Activated CD4-positive, CD25-positive, alpha-beta regulatory T cell treated with anti-CD3 and anti-CD28 coated beads, Interleukin-2, amount 50 U/mL, for 16 hours (primary cell): ENCODE data around the gene ZNF845.
"Not testable (repeated sequence)": the region's sequence is repeated elsewhere in the genome, so short reads cannot be mapped to it uniquely, and the experiment has no call there.

Experiments
- DNase-seq: peaks from one replicate; pipeline ENCODE4 v3.0.0-alpha.2; 2020; ENCODE audit warnings: low read depth, low spot score

ZNF845 gene

DNA sequence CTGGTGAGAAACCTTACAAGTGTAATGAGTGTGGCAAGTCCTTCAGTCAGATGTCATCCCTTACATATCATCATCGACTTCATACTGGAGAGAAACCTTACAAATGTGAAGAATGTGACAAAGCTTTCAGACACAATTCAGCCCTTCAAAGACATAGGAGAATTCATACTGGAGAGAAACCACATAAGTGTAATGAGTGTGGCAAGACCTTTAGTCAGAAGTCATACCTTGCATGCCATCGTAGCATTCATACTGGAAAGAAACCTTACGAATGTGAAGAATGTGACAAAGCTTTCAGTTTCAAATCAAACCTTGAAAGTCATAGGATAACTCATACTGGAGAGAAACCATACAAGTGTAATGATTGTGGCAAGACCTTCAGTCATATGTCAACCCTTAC lies 47.8 kb downstream of the ZNF845 start:
- no peak for DNase-seq

DNA sequence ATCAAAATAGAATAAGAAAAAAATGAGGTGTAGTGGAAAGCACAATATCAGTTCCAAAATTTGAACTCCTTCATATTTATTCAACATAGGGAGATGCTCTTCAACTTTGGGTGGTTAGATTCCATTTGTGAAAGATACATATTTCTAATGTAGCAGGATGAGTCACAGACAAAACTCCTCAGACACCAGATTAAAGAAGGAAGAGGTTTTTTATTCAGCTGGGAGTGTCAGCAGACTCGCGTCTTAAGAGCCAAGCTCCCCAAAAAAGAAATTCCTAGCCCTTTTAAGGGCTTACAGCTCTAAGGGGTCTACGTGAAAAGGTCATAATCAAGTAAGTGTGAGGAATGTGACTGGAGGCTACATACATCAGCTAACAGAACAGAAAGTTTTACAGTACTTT lies 54.6 kb downstream of the ZNF845 start:
- DNase-seq = no peak

DNA sequence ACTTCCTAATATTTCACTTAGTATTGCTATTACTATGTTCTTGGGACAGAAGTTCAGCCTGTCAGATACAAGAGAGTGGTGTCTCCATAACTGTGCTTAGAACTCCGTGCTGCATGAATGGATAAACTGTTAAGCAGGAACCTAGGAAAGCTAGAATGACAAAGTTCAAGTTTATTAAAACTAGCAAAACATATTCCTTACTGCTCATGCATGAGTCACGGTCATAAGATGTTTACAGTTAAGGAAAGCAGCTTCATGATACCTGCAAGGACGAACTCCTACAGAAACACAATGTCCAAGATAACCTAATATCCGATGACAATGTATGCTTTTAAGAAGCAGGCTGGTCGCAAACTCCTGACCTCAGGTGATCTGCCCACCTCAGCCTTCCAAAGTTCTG lies 55.4 kb downstream of the ZNF845 start:
- no peak for DNase-seq

DNA sequence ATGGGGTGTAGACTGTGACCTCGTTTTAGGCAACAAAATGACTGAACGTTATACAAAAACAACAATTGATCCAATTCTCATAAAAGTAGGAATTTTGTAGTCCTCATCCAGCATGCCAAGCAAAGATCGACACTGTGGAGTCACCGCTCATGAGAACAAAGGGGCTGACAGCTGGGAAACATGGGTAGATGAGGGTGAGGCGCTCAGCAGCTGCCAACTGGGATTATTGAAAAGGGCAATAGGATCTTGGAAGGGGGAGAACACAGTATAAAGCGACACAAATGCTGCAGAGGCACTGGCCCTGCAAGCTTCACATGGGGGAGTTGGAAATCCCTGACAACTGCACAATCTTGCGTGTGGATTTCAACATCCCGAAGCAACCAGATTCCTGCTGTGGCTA lies 56.0 kb downstream of the ZNF845 start:
- DNase-seq = no peak

DNA sequence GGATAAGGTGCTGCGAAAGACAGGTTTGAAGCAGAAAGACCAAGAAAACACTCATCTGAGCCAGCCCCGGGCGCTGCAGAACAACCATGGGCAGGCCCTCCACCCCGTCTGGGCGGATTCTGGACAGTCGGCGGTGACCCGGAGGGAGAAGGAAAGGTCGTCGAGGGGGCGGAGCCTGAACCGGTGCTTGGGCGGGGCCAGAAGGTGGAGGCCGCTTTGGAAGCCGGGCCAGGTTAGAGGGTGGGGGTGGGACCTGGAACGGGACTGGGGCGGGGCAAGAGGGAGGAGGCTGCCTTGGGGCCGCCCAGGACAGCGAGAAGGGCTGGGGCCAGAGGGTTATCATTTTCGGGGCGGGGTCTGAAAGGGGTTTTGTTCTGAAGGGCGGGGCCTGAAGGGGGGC lies 56.4 kb downstream of the ZNF845 start:
- DNase-seq = no peak

DNA sequence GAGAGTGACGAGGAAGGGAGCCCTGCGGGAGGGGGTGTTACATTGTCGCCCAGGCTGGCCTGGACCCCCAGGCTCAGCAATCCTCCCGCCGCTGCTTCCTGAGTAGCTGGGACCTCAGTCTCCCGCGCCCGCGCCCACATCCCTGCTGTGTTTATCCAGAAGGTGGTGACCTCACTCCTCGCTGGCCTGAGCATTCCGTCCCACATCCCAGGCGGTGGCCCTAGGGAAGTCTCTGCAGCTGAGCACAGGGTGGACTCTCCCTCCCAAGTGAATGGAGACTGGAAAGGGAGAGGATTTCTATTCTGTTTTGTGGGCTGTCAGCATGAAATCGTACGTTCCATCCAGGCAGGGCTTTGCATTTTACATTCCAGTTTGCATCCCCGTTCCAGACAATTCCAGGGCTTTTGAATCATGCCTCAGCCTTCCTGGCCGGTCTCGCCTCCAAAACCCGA lies 61.0 kb downstream of the ZNF845 start:
- no peak for DNase-seq

DNA sequence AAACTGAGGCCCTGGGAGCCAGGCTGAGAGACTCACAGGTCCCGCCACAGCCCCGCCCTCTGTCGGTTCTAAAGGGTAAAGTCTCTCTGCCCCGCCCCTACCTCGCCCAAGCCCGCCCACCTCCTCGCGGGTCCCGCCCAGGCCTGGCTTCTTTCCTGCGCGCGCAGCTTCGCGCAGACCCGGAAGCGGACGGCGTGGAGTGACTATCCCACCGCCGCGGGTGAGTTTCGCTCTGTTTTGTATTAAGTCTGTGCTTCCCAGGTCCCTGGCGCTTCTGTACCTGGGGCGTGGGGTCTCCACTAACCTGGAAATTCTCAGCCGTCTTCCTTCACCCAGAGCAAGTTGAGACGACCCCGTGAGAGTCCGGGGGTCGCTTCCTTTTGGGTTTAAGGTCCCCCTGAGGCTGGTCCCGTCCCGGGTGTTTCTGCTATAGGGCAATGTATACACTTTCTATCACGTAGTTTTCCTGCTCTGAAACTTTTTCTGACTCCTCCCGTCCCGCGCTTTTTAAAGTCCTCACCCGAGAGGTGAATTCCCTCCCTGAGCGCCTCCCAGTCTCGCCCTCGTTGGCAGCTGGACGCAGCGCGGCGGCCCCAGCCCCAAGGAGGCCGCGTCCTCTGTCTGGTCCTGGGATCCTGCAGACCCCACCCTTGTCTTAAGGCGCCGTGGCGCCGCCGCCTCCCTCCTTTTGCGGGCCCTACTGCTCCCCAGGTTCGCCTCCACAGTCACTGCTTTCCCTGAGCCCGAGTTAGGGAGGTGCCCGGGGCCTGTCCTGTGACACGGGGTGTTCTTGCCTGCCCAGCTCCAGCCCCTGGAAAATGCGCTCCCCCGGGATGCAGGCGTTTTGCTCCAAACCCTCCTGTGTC lies 61.7 kb downstream of the ZNF845 start, which contains the start of gene ZNF765:
ZNF765 (plus strand) TSS at position 176 of the 866 bp plus-strand sequence. CDS start 2,867 bp downstream, outside the sequence.
- peak; percentile 95 for DNase-seq

DNA sequence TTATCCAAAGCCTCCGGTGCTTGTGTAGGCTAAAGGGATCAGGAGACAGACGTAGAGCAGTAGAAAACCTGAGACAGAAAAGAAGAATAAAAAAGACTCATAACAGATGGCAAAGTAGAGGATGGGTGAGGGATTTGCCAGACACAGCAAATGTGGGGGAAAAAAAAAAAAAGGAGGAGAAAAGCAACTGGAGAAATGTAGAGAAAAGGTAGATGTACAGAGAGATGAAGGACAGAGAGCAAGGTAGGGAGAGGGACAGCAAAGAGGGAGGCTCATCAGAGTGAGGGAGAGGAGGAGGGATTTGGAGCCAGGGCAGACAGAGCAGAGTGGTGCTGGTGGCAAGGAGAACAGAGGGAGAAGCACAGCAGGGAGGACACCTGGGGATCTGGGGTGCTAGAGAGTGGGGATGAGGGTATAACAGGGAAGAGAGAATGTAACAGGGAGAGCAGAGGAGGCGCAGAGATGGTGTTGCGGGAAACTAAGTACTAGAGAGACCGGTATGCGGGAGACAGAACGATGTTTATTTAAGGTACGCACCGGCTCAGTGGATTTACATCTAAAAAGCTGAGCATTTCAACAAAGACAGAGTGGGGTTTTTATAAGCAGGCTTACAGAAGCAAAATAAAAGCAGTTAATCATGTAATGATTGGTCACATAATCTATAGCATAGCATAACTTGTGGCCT lies 62.4 kb downstream of the ZNF845 start:
- not testable (repeated sequence) for DNase-seq

DNA sequence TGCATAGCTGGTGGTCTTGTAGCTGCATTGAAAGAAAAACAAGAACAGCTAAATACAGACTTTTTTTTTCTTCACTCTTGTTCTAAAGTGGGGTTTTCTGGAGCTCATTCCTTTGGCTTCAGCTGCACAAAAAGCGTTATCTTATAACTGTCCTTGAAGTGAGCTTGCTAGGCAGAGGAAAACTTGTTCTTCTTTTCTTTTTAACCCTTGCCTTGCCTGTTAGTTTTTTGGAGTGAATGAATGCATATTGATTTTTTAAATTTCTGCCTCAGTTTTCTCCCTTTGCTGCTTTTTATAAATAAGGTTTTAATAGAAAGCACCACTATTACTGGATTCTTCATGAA lies 62.9 kb downstream of the ZNF845 start:
- no peak for DNase-seq

DNA sequence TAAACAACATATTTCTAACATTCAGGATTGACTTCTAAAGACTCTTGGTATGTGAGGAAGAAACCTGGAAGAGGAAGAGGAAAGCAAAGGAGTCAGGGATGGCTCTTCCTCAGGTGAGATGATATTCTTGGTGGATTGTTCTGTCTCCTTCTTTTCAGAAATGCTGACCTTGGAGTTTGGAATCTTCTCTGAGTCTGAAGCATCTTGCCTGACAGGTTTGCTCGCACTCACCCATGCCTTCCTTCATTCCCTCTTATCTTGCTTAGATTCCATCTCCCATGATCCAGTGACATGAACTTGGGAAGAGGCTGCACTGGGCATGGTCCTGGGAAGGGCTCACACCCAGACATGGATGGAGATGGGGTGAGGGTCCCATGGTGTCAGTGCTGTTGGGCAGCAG lies 64.4 kb downstream of the ZNF845 start:
- not testable (repeated sequence) for DNase-seq
